Liver (tissue), 9 donors: Measurements from ENCODE around the gene HECTD1. TPM values are rescaled to one million over a fixed set of nuclear protein-coding genes. Genes with fewer than 3 reads are reported as not detected.

Source experiments
- DNase-seq: peaks from one replicate; pipeline ENCODE4 v3.0.0-alpha.2; 2017; ENCODE audit warnings: low spot score
- H3K27ac ChIP-seq, 2 donors: one replicate each; pipeline ENCODE4 v1.7.0; 2013; ENCODE audit warnings: inconsistent platforms in 2 of 2, low read length in 2 of 2, control low read depth in 1 of 2, low read depth in 1 of 2, mild to moderate bottlenecking in 1 of 2
- H3K27me3 ChIP-seq, 4 donors: one replicate each; pipeline versions ENCODE4 v1.6.1 to v1.7.0; 2013; ENCODE audit warnings: low read length in 3 of 4, inconsistent platforms in 1 of 4, mild to moderate bottlenecking in 1 of 4, moderate library complexity in 1 of 4; ENCODE audit not compliant: control insufficient read depth in 4 of 4, insufficient read depth in 4 of 4
- H3K36me3 ChIP-seq, 4 donors: one replicate each; pipeline versions ENCODE4 v1.6.1 to v1.7.0; 2013; ENCODE audit warnings: low read length in 3 of 4, mild to moderate bottlenecking in 3 of 4, low read depth in 1 of 4, moderate library complexity in 1 of 4; ENCODE audit not compliant: control insufficient read depth in 4 of 4, insufficient read depth in 3 of 4
- H3K4me1 ChIP-seq, 4 donors: one replicate each; pipeline versions ENCODE4 v1.6.1 to v1.7.0; 2013; ENCODE audit warnings: low read length in 3 of 4, mild to moderate bottlenecking in 3 of 4, moderate library complexity in 1 of 4; ENCODE audit not compliant: control insufficient read depth in 4 of 4, insufficient read depth in 4 of 4
- H3K4me3 ChIP-seq, 3 donors: one replicate each; pipeline versions ENCODE4 v1.6.1 to v1.7.0; 2013; ENCODE audit warnings: low read length in 3 of 3, control low read depth in 1 of 3, low read depth in 1 of 3, mild to moderate bottlenecking in 1 of 3
- H3K9ac ChIP-seq, 2 donors: one replicate each; pipeline ENCODE4 v1.7.0; 2013; ENCODE audit warnings: low read length in 2 of 2, mild to moderate bottlenecking in 2 of 2, moderate library complexity in 2 of 2, control low read depth in 1 of 2, low read depth in 1 of 2
- H3K9me3 ChIP-seq, 4 donors: one replicate each; pipeline versions ENCODE4 v1.6.1 to v1.7.0; 2013; ENCODE audit warnings: low read length in 3 of 4; ENCODE audit not compliant: control insufficient read depth in 4 of 4
- EGR1 ChIP-seq, 2 donors: IDR thresholded peaks; 2 replicates each; pipeline ENCODE4 v1.6.1; 2016 to 2018; ENCODE audit warnings: antibody characterized with exemption in 2 of 2, low read depth in 2 of 2
- FOXA1 ChIP-seq: IDR thresholded peaks from 2 replicates; pipeline ENCODE4 v1.6.1; 2016; ENCODE audit warnings: antibody characterized with exemption
- FOXA2 ChIP-seq: IDR thresholded peaks from 2 replicates; pipeline ENCODE4 v1.6.1; 2016; ENCODE audit warnings: antibody characterized with exemption
- GABPA ChIP-seq, 2 donors: IDR thresholded peaks in 1 of 2; conservative IDR thresholded peaks in 1 of 2; 2 replicates each; pipeline ENCODE4 v1.6.1; 2016; ENCODE audit warnings: antibody characterized with exemption in 2 of 2, mild to moderate bottlenecking in 1 of 2, moderate library complexity in 1 of 2
- HNF4A ChIP-seq, 2 donors: conservative IDR thresholded peaks; 2 replicates each; pipeline ENCODE4 v1.6.1; 2016; ENCODE audit warnings: antibody characterized with exemption in 2 of 2, mild to moderate bottlenecking in 2 of 2
- HNF4G ChIP-seq: IDR thresholded peaks from 2 replicates; pipeline ENCODE4 v1.6.1; 2016; ENCODE audit warnings: antibody characterized with exemption
- JUND ChIP-seq, 2 donors: IDR thresholded peaks; 2 replicates each; pipeline ENCODE4 v1.6.1; 2016; ENCODE audit warnings: antibody characterized with exemption in 2 of 2
- NR2F2 ChIP-seq: IDR thresholded peaks from 2 replicates; pipeline ENCODE4 v1.6.1; 2016; ENCODE audit warnings: antibody characterized with exemption
- RAD21 ChIP-seq, 2 donors: IDR thresholded peaks; 2 replicates each; pipeline ENCODE4 v1.6.1; 2016; ENCODE audit warnings: antibody characterized with exemption in 2 of 2, mild to moderate bottlenecking in 2 of 2
- RXRA ChIP-seq, 2 donors: IDR thresholded peaks; 2 replicates each; pipeline ENCODE4 v1.6.1; 2017 to 2018; ENCODE audit warnings: antibody characterized with exemption in 2 of 2, mild to moderate bottlenecking in 1 of 2
- SP1 ChIP-seq: IDR thresholded peaks from 2 replicates; pipeline ENCODE4 v1.6.1; 2018; ENCODE audit warnings: antibody characterized with exemption, mild to moderate bottlenecking
- TAF1 ChIP-seq: conservative IDR thresholded peaks from 2 replicates; pipeline ENCODE4 v1.6.1; 2016; ENCODE audit warnings: antibody characterized with exemption, mild to moderate bottlenecking
- YY1 ChIP-seq: IDR thresholded peaks from 2 replicates; pipeline ENCODE4 v1.6.1; 2016; ENCODE audit warnings: antibody characterized with exemption, mild to moderate bottlenecking
- WGBS: extraction: QIAGEN DNeasy Blood & Tissue Kit; methylation state at CpG from one replicate; pipeline ENCODE4 v1.1.7; 2013; 5-methylcytosine and 5-hydroxymethylcytosine counted together
- polyA plus RNA-seq, 2 donors: library from polyadenylated mRNA; stranded (reverse) in 1 of 2; unstranded in 1 of 2; fragments of 200-250 nt in 1 of 2; fragments of >200 nt in 1 of 2; fragmentation: Nextera tagmentation in 1 of 2; extraction: Ambion mirVana in 1 of 2; gene quantifications; one replicate each; pipeline versions ENCODE4 v1.2.1 to v1.2.3, GENCODE V29; 2013 to 2015
- total RNA-seq, 2 donors: library from RNA; depleted of rRNA; stranded (reverse); fragments of >200 nt; gene quantifications; one replicate each; pipeline ENCODE4 v1.2.3, GENCODE V29; 2014
- TF ChIP-seq, protein P1 (sequence below): IDR thresholded peaks from 2 replicates; pipeline ENCODE4 v1.6.1; 2016; ENCODE audit warnings: antibody characterized with exemption
- TF ChIP-seq, protein P2 (sequence below): IDR thresholded peaks from 2 replicates; pipeline ENCODE4 v1.6.1; 2016; ENCODE audit warnings: antibody characterized with exemption, mild to moderate bottlenecking
- TF ChIP-seq, protein P3 (sequence below): fragments of 150-350 bp; IDR thresholded peaks from 2 replicates; pipeline ENCODE4 v1.5.1; 2017; ENCODE audit warnings: improper control_type of control experiment, low read depth, low read length; ENCODE audit not compliant: missing input control
- TF ChIP-seq, protein P4 (sequence below): IDR thresholded peaks from 2 replicates; pipeline ENCODE4 v1.6.1; 2016; ENCODE audit warnings: antibody characterized with exemption
- TF ChIP-seq, protein P5 (sequence below): IDR thresholded peaks from 2 replicates; pipeline ENCODE4 v1.6.1; 2016; ENCODE audit warnings: antibody characterized with exemption
- donor health status: healthy.
- donor health status: healthy.
- donor health status: healthy.
- donor health status: healthy.
- donor health status: healthy.

The HECTD1 gene
- total and polyA plus RNA-seq, 4 donors, result 46.8 to 256 (median 118) TPM

DNA sequence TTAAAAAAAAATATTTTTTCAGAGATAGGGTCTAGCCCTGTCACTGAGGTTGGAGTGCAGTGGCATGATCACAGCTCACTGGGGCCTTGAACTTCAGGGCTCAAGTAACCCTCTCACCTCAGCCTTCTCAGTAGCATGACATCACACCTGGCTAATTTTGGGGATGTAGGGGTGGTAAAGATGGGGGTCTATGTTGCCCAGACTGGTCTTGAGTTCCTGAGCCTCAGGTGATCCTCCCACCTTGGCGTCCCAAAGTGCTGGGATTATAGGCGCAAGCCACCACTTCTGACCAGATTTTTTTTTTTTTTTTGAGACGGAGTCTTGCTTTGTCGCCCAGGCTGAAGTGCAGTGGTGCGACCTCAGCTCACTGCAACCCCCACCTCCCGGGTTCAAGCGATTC is 80.9 kb downstream of the HECTD1 start:
- Histone ChIP-seq H3K9ac (no peak overlapping the region), H3K9me3 (no peaks in the 10 kb centered on the region), H3K4me1 (peaks cover 0 to 6% (median 0%) of the 10 kb centered on the region in 4 donors), H3K27me3 (no peaks in the 10 kb centered on the region), H3K36me3 (peaks cover 16 to 68% (median 58%) of the 10 kb centered on the region in 4 donors), H3K4me3 (no peak overlapping the region), H3K27ac (peak overlapping the region in 1 of 2 donors; percentile 10)
- WGBS, result 94% methylated on average over 7 of the region's 7 CpGs
- TF ChIP-seq JUND (IDR thresholded peaks at IDR 0.05) (no peak), SP1 (no peak), EGR1 (IDR thresholded peaks at IDR 0.05; ENCODE audit: low read depth in 2 of 2) (no peak), RAD21 (IDR thresholded peaks at IDR 0.05) (no peak), TAF1 (no peak), RXRA (IDR thresholded peaks at IDR 0.05) (no peak), HNF4A (conservative IDR thresholded peaks at IDR 0.05) (no peak), YY1 (no peak), NR2F2 (no peak), HNF4G (no peak)
- TF ChIP-seq, protein P1, sequence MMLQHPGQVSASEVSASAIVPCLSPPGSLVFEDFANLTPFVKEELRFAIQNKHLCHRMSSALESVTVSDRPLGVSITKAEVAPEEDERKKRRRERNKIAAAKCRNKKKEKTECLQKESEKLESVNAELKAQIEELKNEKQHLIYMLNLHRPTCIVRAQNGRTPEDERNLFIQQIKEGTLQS, result no peak
- TF ChIP-seq, protein P2, sequence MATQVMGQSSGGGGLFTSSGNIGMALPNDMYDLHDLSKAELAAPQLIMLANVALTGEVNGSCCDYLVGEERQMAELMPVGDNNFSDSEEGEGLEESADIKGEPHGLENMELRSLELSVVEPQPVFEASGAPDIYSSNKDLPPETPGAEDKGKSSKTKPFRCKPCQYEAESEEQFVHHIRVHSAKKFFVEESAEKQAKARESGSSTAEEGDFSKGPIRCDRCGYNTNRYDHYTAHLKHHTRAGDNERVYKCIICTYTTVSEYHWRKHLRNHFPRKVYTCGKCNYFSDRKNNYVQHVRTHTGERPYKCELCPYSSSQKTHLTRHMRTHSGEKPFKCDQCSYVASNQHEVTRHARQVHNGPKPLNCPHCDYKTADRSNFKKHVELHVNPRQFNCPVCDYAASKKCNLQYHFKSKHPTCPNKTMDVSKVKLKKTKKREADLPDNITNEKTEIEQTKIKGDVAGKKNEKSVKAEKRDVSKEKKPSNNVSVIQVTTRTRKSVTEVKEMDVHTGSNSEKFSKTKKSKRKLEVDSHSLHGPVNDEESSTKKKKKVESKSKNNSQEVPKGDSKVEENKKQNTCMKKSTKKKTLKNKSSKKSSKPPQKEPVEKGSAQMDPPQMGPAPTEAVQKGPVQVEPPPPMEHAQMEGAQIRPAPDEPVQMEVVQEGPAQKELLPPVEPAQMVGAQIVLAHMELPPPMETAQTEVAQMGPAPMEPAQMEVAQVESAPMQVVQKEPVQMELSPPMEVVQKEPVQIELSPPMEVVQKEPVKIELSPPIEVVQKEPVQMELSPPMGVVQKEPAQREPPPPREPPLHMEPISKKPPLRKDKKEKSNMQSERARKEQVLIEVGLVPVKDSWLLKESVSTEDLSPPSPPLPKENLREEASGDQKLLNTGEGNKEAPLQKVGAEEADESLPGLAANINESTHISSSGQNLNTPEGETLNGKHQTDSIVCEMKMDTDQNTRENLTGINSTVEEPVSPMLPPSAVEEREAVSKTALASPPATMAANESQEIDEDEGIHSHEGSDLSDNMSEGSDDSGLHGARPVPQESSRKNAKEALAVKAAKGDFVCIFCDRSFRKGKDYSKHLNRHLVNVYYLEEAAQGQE, result no peak
- TF ChIP-seq, protein P3, sequence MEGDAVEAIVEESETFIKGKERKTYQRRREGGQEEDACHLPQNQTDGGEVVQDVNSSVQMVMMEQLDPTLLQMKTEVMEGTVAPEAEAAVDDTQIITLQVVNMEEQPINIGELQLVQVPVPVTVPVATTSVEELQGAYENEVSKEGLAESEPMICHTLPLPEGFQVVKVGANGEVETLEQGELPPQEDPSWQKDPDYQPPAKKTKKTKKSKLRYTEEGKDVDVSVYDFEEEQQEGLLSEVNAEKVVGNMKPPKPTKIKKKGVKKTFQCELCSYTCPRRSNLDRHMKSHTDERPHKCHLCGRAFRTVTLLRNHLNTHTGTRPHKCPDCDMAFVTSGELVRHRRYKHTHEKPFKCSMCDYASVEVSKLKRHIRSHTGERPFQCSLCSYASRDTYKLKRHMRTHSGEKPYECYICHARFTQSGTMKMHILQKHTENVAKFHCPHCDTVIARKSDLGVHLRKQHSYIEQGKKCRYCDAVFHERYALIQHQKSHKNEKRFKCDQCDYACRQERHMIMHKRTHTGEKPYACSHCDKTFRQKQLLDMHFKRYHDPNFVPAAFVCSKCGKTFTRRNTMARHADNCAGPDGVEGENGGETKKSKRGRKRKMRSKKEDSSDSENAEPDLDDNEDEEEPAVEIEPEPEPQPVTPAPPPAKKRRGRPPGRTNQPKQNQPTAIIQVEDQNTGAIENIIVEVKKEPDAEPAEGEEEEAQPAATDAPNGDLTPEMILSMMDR, result no peak
- TF ChIP-seq, protein P4, sequence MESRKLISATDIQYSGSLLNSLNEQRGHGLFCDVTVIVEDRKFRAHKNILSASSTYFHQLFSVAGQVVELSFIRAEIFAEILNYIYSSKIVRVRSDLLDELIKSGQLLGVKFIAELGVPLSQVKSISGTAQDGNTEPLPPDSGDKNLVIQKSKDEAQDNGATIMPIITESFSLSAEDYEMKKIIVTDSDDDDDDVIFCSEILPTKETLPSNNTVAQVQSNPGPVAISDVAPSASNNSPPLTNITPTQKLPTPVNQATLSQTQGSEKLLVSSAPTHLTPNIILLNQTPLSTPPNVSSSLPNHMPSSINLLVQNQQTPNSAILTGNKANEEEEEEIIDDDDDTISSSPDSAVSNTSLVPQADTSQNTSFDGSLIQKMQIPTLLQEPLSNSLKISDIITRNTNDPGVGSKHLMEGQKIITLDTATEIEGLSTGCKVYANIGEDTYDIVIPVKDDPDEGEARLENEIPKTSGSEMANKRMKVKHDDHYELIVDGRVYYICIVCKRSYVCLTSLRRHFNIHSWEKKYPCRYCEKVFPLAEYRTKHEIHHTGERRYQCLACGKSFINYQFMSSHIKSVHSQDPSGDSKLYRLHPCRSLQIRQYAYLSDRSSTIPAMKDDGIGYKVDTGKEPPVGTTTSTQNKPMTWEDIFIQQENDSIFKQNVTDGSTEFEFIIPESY, result no peak
- no peak for DNase-seq

DNA sequence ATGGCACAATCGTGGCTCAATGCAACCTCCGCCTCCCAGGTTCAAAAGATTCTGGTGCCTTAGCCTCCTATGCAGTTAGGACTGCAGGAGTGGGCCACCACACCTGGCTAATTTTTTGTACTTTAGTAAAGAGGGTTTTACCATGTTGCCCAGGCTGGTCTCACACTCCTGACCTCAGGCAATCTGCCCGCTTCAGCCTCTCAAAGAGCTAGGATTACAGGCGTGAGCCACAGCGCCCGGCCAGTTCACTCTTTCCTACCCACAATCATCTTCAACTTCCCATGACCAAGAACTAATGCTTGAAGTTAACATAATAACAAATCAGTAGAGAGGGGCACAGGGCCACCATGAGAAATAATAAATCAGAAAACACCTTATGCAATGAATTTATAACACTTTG is 82.4 kb downstream of the HECTD1 start:
- Histone ChIP-seq H3K27me3 (no peaks in the 10 kb centered on the region), H3K4me3 (no peak overlapping the region), H3K27ac (no peak overlapping the region), H3K4me1 (peaks cover 0 to 6% (median 0%) of the 10 kb centered on the region in 4 donors), H3K9me3 (no peaks in the 10 kb centered on the region), H3K36me3 (peaks cover 15 to 76% (median 63%) of the 10 kb centered on the region in 4 donors), H3K9ac (no peak overlapping the region)
- TF ChIP-seq HNF4A (conservative IDR thresholded peaks at IDR 0.05) (no peak), JUND (IDR thresholded peaks at IDR 0.05) (no peak), SP1 (no peak), RXRA (IDR thresholded peaks at IDR 0.05) (no peak), GABPA (IDR thresholded peaks at IDR 0.05 in 1 of 2, conservative IDR thresholded peaks at IDR 0.05 in 1 of 2) (no peak), FOXA1 (no peak), FOXA2 (no peak), NR2F2 (no peak)
- TF ChIP-seq, protein P5, sequence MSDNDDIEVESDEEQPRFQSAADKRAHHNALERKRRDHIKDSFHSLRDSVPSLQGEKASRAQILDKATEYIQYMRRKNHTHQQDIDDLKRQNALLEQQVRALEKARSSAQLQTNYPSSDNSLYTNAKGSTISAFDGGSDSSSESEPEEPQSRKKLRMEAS, result no peak
- TF ChIP-seq, protein P4, result no peak
- 92% methylated on average over 6 of the region's 6 CpGs for WGBS
- DNase-seq, result no peak
